ENCODE measurements around the gene HBG1.
"Not testable (repeated sequence)": the region's sequence is repeated elsewhere in the genome, so short reads cannot be mapped to it uniquely, and the experiment has no call there.

HBG1 gene

GRCh38 chr11:5249807-5250396 is at the start of gene HBG1:
Gene HBG1 (minus strand): TSS chr11:5249857. CDS start chr11:5249804, 53 bp downstream.
- not testable (repeated sequence) for DNase-seq (ENCODE audit: low spot score)

- no peak for DNase-seq (ENCODE audit: low spot score)
- TF ChIP-seq CTCF (IDR thresholded peaks at IDR 0.05; ENCODE audit: extremely low read depth, missing control alignments), result no peak
Observed at GRCh38 chr11:5298451-5298850, 48.8 kb upstream of the HBG1 start.

GRCh38 chr11:5297721-5298323 is 48.2 kb upstream of the HBG1 start:
- no peak for TF ChIP-seq CTCF (IDR thresholded peaks at IDR 0.05; ENCODE audit: extremely low read depth, missing control alignments)
- no peak for DNase-seq (ENCODE audit: low spot score)

GRCh38 chr11:5294342-5294995 is 44.8 kb upstream of the HBG1 start:
- not testable (repeated sequence) for DNase-seq (ENCODE audit: low spot score)

GRCh38 chr11:5293028-5293427 is 43.4 kb upstream of the HBG1 start:
- TF ChIP-seq CTCF (IDR thresholded peaks at IDR 0.05; ENCODE audit: extremely low read depth, missing control alignments), result no peak
- DNase-seq (ENCODE audit: low spot score), result no peak

- peak; percentile 65 for DNase-seq (ENCODE audit: low spot score)
- TF ChIP-seq CTCF (IDR thresholded peaks at IDR 0.05; ENCODE audit: extremely low read depth, missing control alignments), result peak; percentile 50
Observed at GRCh38 chr11:5291207-5291838, 41.7 kb upstream of the HBG1 start.

GRCh38 chr11:5290106-5290505 is 40.4 kb upstream of the HBG1 start:
- DNase-seq (ENCODE audit: low spot score), result no peak
- no peak for TF ChIP-seq CTCF (IDR thresholded peaks at IDR 0.05; ENCODE audit: extremely low read depth, missing control alignments)

GRCh38 chr11:5289696-5290095 is 40.0 kb upstream of the HBG1 start:
- DNase-seq (ENCODE audit: low spot score), result no peak
- no peak for TF ChIP-seq CTCF (IDR thresholded peaks at IDR 0.05; ENCODE audit: extremely low read depth, missing control alignments)
